AG10803 (cell line): ENCODE data around the gene WHAMM.

ENCODE experiments used
- DNase-seq: peaks from one replicate; pipeline ENCODE4 v3.0.0; 2010; ENCODE audit warnings: low read depth
- H3K4me3 ChIP-seq: 2 replicates; pipeline ENCODE4 v1.5.1; 2011; ENCODE audit warnings: mild to moderate bottlenecking, low read length, control low read depth
- CTCF ChIP-seq: conservative IDR thresholded peaks from 2 replicates; pipeline ENCODE4 v1.5.1; 2011; ENCODE audit warnings: mild to moderate bottlenecking, low read length, control low read depth, inconsistent platforms

WHAMM gene

GRCh38 chr15:82831894-82832600 is 22.6 kb downstream of the WHAMM start:
- no peak overlapping the region for H3K4me3 ChIP-seq
- TF ChIP-seq CTCF = peak; percentile 31; the same call in 1 of the 2 replicates
- DNase-seq = no peak

- no peak overlapping the region for H3K4me3 ChIP-seq
- TF ChIP-seq CTCF = no peak; the same call in 1 of the 2 replicates
- peak; percentile 87 for DNase-seq
These were observed 23.4 kb downstream of the WHAMM start for GRCh38 chr15:82832601-82833361.

- DNase-seq = no peak
- H3K4me3 ChIP-seq = no peak overlapping the region
These were observed 23.9 kb downstream of the WHAMM start for GRCh38 chr15:82833362-82833682.

GRCh38 chr15:82835391-82835917 is 26.0 kb downstream of the WHAMM start:
- no peak overlapping the region for H3K4me3 ChIP-seq
- DNase-seq = no peak
- no peak for TF ChIP-seq CTCF

More at GRCh38 chr15:82833362-82833682, 23.9 kb downstream of the WHAMM start:
- no peak for TF ChIP-seq CTCF

- no peak for DNase-seq
- H3K4me3 ChIP-seq = no peak overlapping the region
These were observed 28.8 kb downstream of the WHAMM start for GRCh38 chr15:82838096-82838735.

DNA sequence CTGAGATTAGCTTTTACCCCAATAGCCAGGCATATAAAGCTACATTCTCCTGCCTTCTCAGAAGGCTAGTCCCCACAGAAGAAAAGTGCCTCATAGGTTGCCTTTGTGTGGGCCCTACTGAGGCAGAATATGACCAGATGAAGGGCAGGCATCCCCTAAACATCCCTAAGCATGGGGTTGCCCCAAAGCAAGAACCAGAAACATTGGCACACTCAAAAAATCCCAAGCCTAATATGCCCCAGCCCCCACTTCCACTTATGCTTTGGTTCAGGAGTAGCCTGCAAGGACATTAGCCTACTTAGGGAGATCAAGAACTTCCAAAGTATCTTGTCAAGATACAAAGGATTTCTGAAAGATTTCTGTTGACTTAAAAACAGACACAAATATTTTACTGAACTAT is 29.7 kb downstream of the WHAMM start:
- no peak overlapping the region for H3K4me3 ChIP-seq
- DNase-seq = no peak
- no peak for TF ChIP-seq CTCF

More at GRCh38 chr15:82838096-82838735, 28.8 kb downstream of the WHAMM start:
- no peak for TF ChIP-seq CTCF
